WTC11 (cell line): Measurements from ENCODE around the gene STK31. TPM values are rescaled to one million over a fixed set of nuclear protein-coding genes. Genes with fewer than 3 reads are reported as not detected.

Source experiments
- total RNA-seq: library from RNA; stranded (reverse); gene quantifications from 3 replicates; pipeline ENCODE4 v1.2.3, GENCODE V29; 2021

The STK31 gene
- total RNA-seq, 1 experiment from 2014 or later: 0.42 TPM

Other genes starting within 250 kb of the STK31 start
- gene IGF2BP3, start 239.7 kb upstream of the STK31 start, total RNA-seq: 129 to 165 TPM (median 164 TPM) in 3 replicates
- gene TRA2A, start 178.2 kb upstream of the STK31 start, total RNA-seq: 110 to 144 TPM (median 133 TPM) in 3 replicates
- 3.3 to 5.1 TPM (median 3.8 TPM) in 3 replicates for gene CCDC126, start 112.8 kb upstream of the STK31 start, total RNA-seq
- 22.6 to 24.9 TPM (median 23.3 TPM) in 3 replicates for gene FAM221A, start 30.0 kb upstream of the STK31 start, total RNA-seq